Keratinocyte (primary cell): ENCODE results near the gene CFAP61.

Experiments
- EZH2 ChIP-seq: IDR thresholded peaks from one replicate; pipeline ENCODE4 v1.6.1; 2012; ENCODE audit warnings: inconsistent platforms, mild to moderate bottlenecking, low read length, moderate library complexity
- TF ChIP-seq, protein P1 (sequence below), 3 experiments: IDR thresholded peaks in 1 of 3; conservative IDR thresholded peaks in 1 of 3; optimal IDR thresholded peaks in 1 of 3; 2 replicates in 2 of 3; 3 replicates in 1 of 3; pipeline versions ENCODE3 to v1.5.1; 2011; ENCODE audit warnings: low read length in 3 of 3, mild to moderate bottlenecking in 3 of 3, moderate library complexity in 2 of 3, control low read depth in 1 of 3, inconsistent platforms in 1 of 3; ENCODE audit not compliant: insufficient read depth in 2 of 3; ENCODE audit errors: extremely low read depth in 1 of 3

DNA sequence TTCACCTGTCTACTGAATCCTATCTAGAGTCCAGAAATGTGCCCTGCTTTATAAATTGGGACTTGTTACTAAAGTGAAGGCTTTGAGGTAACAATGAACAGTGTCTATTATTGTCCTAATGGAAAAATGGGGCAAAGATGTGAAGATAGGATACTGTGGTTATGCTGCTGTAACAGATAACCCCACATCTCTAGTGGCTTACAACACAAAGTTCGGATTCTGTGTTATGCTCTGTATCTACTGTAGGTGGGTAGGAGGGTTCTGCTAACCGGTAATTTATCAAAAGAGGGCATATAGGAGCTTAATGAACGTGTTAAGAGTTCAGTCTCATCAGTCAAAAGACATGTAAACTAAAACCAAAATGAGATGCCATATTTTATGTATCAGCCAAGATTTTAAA is 28.9 kb upstream of the CFAP61 start:
- TF ChIP-seq, protein P1, sequence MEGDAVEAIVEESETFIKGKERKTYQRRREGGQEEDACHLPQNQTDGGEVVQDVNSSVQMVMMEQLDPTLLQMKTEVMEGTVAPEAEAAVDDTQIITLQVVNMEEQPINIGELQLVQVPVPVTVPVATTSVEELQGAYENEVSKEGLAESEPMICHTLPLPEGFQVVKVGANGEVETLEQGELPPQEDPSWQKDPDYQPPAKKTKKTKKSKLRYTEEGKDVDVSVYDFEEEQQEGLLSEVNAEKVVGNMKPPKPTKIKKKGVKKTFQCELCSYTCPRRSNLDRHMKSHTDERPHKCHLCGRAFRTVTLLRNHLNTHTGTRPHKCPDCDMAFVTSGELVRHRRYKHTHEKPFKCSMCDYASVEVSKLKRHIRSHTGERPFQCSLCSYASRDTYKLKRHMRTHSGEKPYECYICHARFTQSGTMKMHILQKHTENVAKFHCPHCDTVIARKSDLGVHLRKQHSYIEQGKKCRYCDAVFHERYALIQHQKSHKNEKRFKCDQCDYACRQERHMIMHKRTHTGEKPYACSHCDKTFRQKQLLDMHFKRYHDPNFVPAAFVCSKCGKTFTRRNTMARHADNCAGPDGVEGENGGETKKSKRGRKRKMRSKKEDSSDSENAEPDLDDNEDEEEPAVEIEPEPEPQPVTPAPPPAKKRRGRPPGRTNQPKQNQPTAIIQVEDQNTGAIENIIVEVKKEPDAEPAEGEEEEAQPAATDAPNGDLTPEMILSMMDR (optimal IDR thresholded peaks at IDR 0.05 in 1 of 3, IDR thresholded peaks at IDR 0.05 in 1 of 3, conservative IDR thresholded peaks at IDR 0.05 in 1 of 3; ENCODE audit: extremely low read depth in 1 of 3, insufficient read depth in 2 of 3, low read length in 3 of 3), result no peak
- no peak for TF ChIP-seq EZH2
